Sigmoid colon (tissue), 7 donors: ENCODE results near the gene LPAR6. TPM values are rescaled to one million over a fixed set of nuclear protein-coding genes. Genes with fewer than 3 reads are reported as not detected.

ENCODE experiments used
- DNase-seq: peaks from one replicate; pipeline ENCODE4 v3.0.0-alpha.2; 2019
- H3K27ac ChIP-seq, 4 donors: fragments of 200-600 bp; sonication (generic); one replicate each; pipeline ENCODE4 v1.5.1; 2016 to 2019; ENCODE audit warnings: mild to moderate bottlenecking in 1 of 4
- H3K27me3 ChIP-seq, 3 donors: fragments of 200-600 bp; sonication (generic); one replicate each; pipeline ENCODE4 v1.5.1; 2019; ENCODE audit warnings: mild to moderate bottlenecking in 1 of 3
- H3K36me3 ChIP-seq, 4 donors: fragments of 200-600 bp; sonication (generic); one replicate each; pipeline ENCODE4 v1.5.1; 2016 to 2019
- H3K4me1 ChIP-seq, 4 donors: fragments of 200-600 bp; sonication (generic); one replicate each; pipeline ENCODE4 v1.5.1; 2017 to 2019
- H3K4me3 ChIP-seq, 4 donors: fragments of 200-600 bp; sonication (generic); one replicate each; pipeline ENCODE4 v1.5.1; 2017 to 2019; ENCODE audit warnings: mild to moderate bottlenecking in 2 of 4, moderate library complexity in 1 of 4
- H3K9me3 ChIP-seq, 4 donors: fragments of 200-600 bp in 3 of 4; sonication (generic) in 3 of 4; one replicate each; pipeline versions ENCODE4 v1.5.1 to v1.6.1; 2013 to 2019
- EP300 ChIP-seq, 4 donors: sonication (generic); formaldehyde crosslinking; IDR thresholded peaks; one replicate each; pipeline ENCODE4 v1.6.1; 2017; ENCODE audit warnings: antibody characterized with exemption in 4 of 4
- POLR2A ChIP-seq, 2 donors: fragments of 450-650 bp; IDR thresholded peaks; one replicate each; pipeline ENCODE4 v1.6.1; 2016; ENCODE audit warnings: antibody characterized with exemption in 2 of 2, mild to moderate bottlenecking in 2 of 2, moderate library complexity in 2 of 2
- POLR2AphosphoS5 ChIP-seq, 4 donors: sonication (generic); formaldehyde crosslinking; IDR thresholded peaks; one replicate each; pipeline ENCODE4 v1.6.1; 2017; ENCODE audit warnings: antibody characterized with exemption in 4 of 4
- WGBS, 2 donors: extraction: QIAGEN DNeasy Blood & Tissue Kit; methylation state at CpG; one replicate each; pipeline ENCODE4 v1.1.7; 2013; 5-methylcytosine and 5-hydroxymethylcytosine counted together
- intact Hi-C: fragments of 100-400 bp; cut with DNase I; formaldehyde crosslinking; loops from one replicate; pipeline ENCODE4 v1.15.1; 2023
- polyA plus RNA-seq, 3 donors: library from polyadenylated mRNA; stranded (reverse); fragments of 200-250 nt; gene quantifications; one replicate each; pipeline ENCODE4 v1.2.3, GENCODE V29; 2013
- total RNA-seq, 4 donors: library from RNA; depleted of rRNA; stranded (reverse); fragments of >200 nt; gene quantifications; one replicate each; pipeline ENCODE4 v1.1.0, GENCODE V29; 2016
- TF ChIP-seq, protein P1 (sequence below), 4 experiments: fragments of 450-650 bp in 3 of 4; fragments of 200-600 bp in 1 of 4; IDR thresholded peaks; one replicate each; pipeline ENCODE4 v1.5.1; 2016 to 2019; ENCODE audit warnings: antibody characterized with exemption in 4 of 4, mild to moderate bottlenecking in 3 of 4, moderate library complexity in 2 of 4
- donor health status: healthy with polysubstance abuse.
- donor health status: Bipolar disorder and iron deficiency.
- donor health status: healthy.

LPAR6 gene
- total and polyA plus RNA-seq, 7 donors = 11.4 to 24.2 (median 15.0) TPM

DNA sequence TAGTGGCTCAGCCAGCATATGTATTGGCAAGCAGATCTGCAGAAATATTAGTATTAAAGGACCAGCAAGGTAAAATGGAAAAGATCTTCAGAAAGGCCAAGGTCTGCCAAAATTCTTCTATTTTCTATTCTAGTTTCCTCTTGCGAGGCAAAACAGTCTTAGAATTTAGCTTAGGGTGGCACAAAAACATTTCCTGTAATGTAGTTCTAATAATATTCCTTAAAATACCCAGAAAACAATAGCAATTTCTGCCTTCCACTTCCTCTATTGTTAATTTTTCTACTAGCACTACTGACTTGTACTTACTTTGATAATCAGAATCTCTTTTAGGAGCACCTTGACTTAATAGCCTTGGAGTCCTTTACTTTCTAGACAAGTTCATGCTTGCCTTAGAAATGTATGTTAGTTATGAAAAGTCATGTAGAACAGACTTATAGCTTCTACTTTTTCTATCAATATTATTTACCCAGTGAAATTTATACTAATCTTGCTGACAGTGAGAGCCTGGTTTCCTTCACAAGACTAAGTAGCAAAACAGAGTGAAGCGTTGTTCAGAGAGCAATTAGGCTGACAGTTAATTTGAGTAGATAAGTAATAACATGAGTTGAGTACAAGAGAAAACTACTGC, 23.9 kb upstream of the LPAR6 start:
- H3K27me3 ChIP-seq = no peaks in the 10 kb centered on the region
- 80 to 91% methylated on average over 2 of the region's 2 CpGs for WGBS, 2 donors
- peak overlapping the region in 3 of 4 donors; percentile 21 to 62 (median 44) for H3K27ac ChIP-seq
- peaks cover 0 to 21% (median 13%) of the 10 kb centered on the region in 4 donors for H3K4me1 ChIP-seq
- no peaks in the 10 kb centered on the region for H3K9me3 ChIP-seq
- intact Hi-C loops = no loop called here
- TF ChIP-seq EP300 (IDR thresholded peaks at IDR 0.05) = no peak
- H3K36me3 ChIP-seq = no peaks in the 10 kb centered on the region
- H3K4me3 ChIP-seq = no peak overlapping the region
- no peak for DNase-seq

DNA sequence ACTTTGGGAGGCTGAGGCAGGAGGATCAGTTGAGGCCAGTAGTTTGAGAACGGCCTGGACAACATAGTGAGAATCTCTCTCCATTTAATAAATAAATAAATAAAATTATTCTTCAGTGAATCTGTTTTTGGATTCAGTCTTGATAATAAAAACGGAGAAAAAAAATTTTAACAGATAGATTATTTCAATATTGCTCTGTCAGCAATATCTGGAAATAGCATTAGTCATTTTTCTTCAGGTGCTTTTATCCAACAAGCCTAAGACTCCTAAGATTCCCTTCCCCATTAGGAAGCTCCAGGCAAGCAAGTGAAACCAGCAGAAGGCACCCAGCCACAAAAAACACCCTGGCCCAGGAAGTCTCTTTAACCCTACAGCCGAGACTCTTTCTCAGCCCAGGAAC, 21.3 kb upstream of the LPAR6 start:
- intact Hi-C loops = no loop called here
- no peaks in the 10 kb centered on the region for H3K27me3 ChIP-seq
- DNase-seq = no peak
- H3K4me3 ChIP-seq = no peak overlapping the region
- H3K27ac ChIP-seq = no peak overlapping the region
- H3K9me3 ChIP-seq = no peaks in the 10 kb centered on the region
- H3K36me3 ChIP-seq = no peaks in the 10 kb centered on the region
- TF ChIP-seq EP300 (IDR thresholded peaks at IDR 0.05) (no peak), POLR2AphosphoS5 (IDR thresholded peaks at IDR 0.05) (no peak), POLR2A (IDR thresholded peaks at IDR 0.05) (no peak)
- TF ChIP-seq, protein P1, sequence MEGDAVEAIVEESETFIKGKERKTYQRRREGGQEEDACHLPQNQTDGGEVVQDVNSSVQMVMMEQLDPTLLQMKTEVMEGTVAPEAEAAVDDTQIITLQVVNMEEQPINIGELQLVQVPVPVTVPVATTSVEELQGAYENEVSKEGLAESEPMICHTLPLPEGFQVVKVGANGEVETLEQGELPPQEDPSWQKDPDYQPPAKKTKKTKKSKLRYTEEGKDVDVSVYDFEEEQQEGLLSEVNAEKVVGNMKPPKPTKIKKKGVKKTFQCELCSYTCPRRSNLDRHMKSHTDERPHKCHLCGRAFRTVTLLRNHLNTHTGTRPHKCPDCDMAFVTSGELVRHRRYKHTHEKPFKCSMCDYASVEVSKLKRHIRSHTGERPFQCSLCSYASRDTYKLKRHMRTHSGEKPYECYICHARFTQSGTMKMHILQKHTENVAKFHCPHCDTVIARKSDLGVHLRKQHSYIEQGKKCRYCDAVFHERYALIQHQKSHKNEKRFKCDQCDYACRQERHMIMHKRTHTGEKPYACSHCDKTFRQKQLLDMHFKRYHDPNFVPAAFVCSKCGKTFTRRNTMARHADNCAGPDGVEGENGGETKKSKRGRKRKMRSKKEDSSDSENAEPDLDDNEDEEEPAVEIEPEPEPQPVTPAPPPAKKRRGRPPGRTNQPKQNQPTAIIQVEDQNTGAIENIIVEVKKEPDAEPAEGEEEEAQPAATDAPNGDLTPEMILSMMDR (IDR thresholded peaks at IDR 0.05) = no peak
- WGBS, 2 donors = 94 to 96% methylated on average over 3 of the region's 3 CpGs
- peaks cover 0 to 26% (median 17%) of the 10 kb centered on the region in 4 donors for H3K4me1 ChIP-seq

DNA sequence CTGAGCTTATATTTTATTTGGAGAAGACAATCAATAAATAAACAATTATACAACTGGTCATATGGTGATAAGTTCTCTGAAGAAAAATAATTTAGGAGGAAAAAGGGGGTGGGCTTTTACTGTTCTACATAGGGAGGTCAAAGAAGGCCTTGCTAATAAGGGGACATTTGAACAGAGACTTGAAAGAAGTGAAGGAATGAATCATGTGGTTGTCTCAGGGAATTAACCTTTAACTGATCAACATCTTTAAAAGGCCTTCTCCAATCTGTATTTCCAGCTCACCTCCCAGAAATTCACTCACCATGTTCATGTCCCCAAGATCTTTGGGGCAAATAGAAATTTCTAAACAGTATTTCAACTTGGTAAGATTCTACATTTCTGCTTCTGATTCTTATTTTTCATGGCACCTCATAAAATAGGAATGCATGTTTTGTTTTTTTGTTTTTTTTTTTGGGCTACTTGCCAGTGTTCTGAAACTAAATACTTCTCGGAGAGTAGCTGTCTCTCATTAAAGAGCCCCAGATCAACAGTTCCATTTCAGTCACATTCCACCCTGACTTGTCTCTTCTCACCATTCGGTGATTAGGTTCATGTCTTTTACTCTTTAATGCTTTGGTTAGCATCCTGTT, 19.2 kb upstream of the LPAR6 start:
- H3K9me3 ChIP-seq = no peaks in the 10 kb centered on the region
- no peaks in the 10 kb centered on the region for H3K27me3 ChIP-seq
- intact Hi-C loops = no loop called here
- H3K36me3 ChIP-seq = no peaks in the 10 kb centered on the region
- no peak overlapping the region for H3K4me3 ChIP-seq
- DNase-seq = no peak
- WGBS, 2 donors = 70 to 75% methylated on average over 2 of the region's 2 CpGs
- H3K4me1 ChIP-seq = peaks cover 0 to 22% (median 15%) of the 10 kb centered on the region in 4 donors
- no peak for TF ChIP-seq EP300 (IDR thresholded peaks at IDR 0.05)
- TF ChIP-seq, protein P1 (IDR thresholded peaks at IDR 0.05) = no peak
- no peak for TF ChIP-seq POLR2AphosphoS5 (IDR thresholded peaks at IDR 0.05)
- TF ChIP-seq POLR2A (IDR thresholded peaks at IDR 0.05) = no peak
- H3K27ac ChIP-seq = peak overlapping the region in 3 of 4 donors; percentile 24 to 49 (median 47)

DNA sequence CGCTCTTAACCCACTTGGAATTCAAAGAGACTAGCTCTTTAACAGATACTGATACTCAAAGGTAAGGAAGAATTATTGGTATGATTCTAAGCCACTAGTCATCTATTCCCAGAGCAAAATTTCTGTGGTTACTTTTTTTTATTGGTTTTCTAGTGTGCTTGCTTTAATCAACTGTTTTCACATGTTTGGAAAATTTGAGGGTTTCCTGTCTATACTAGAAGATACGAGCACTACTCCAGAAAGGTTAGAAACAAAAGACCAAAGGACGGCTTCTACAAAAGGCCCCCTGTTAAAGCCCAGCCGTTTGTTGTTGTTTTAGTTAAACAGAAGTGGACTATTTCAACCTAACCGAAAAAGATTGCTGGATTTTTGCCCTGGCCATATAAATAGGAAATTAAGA, 18.5 kb upstream of the LPAR6 start:
- no peaks in the 10 kb centered on the region for H3K27me3 ChIP-seq
- intact Hi-C loops = no loop called here
- H3K9me3 ChIP-seq = no peaks in the 10 kb centered on the region
- H3K27ac ChIP-seq = peak overlapping the region in 2 of 4 donors; percentile 47 to 49
- no peak for DNase-seq
- peaks cover 0 to 17% (median 13%) of the 10 kb centered on the region in 4 donors for H3K4me1 ChIP-seq
- WGBS, 2 donors = 58 to 78% methylated on average over 5 of the region's 5 CpGs
- H3K36me3 ChIP-seq = no peaks in the 10 kb centered on the region
- no peak overlapping the region for H3K4me3 ChIP-seq
- no peak for TF ChIP-seq POLR2AphosphoS5 (IDR thresholded peaks at IDR 0.05)
- TF ChIP-seq EP300 (IDR thresholded peaks at IDR 0.05) = no peak
- TF ChIP-seq, protein P1 (IDR thresholded peaks at IDR 0.05) = no peak
- TF ChIP-seq POLR2A (IDR thresholded peaks at IDR 0.05) = no peak

DNA sequence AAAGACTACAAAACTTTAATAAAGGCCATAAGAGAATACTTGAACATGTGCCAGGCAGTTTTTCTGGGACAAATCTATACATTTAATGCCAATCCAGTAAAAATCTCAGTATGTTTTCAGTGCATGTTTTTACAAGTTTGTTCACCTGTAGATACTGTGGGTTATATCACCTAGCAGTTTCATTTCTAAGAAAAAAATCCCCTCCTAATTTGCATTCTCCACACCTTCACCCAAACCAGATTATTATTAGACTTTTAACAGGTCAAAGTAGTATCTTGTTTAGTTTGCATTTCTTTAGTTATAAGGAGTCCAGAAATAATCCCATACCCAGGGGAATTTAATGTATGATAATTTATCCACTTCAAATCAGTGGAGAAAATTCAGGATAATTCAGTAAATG, 17.0 kb upstream of the LPAR6 start:
- Histone ChIP-seq H3K4me3 (no peak overlapping the region), H3K9me3 (no peaks in the 10 kb centered on the region), H3K36me3 (no peaks in the 10 kb centered on the region), H3K27me3 (no peaks in the 10 kb centered on the region), H3K4me1 (peaks cover 0 to 17% (median 12%) of the 10 kb centered on the region in 4 donors), H3K27ac (no peak overlapping the region)
- intact Hi-C loops = no loop called here
- DNase-seq = no peak
- TF ChIP-seq POLR2A (IDR thresholded peaks at IDR 0.05) (no peak), EP300 (IDR thresholded peaks at IDR 0.05) (no peak)
- TF ChIP-seq, protein P1 (IDR thresholded peaks at IDR 0.05) = no peak
